H9 (cell line): ENCODE measurements around the gene ZBTB43. TPM values are rescaled to one million over a fixed set of nuclear protein-coding genes. Genes with fewer than 3 reads are reported as not detected.

Experiments used
- DNase-seq: peaks from one replicate; pipeline ENCODE4 v3.0.0-alpha.2; 2017
- H2AFZ ChIP-seq: one replicate; pipeline ENCODE4 v1.6.1; 2013; ENCODE audit warnings: mild to moderate bottlenecking, low read length, control low read depth, moderate library complexity
- H2AK5ac ChIP-seq: 2 replicates; pipeline ENCODE4 v1.6.1; 2013; ENCODE audit warnings: low read length, control low read depth, mixed read lengths; ENCODE audit not compliant: insufficient read length
- H2BK120ac ChIP-seq: one replicate; pipeline ENCODE4 v1.6.1; 2013; ENCODE audit warnings: low read depth, mild to moderate bottlenecking, low read length, control low read depth, inconsistent platforms; ENCODE audit not compliant: poor library complexity, severe bottlenecking
- H2BK12ac ChIP-seq: 2 replicates; pipeline ENCODE4 v1.6.1; 2013; ENCODE audit warnings: low read length, control low read depth, mixed read lengths, low read depth; ENCODE audit not compliant: insufficient read length
- H2BK15ac ChIP-seq: 2 replicates; pipeline ENCODE4 v1.6.1; 2013; ENCODE audit warnings: low read depth, low read length, control low read depth
- H2BK20ac ChIP-seq: one replicate; pipeline ENCODE4 v1.6.1; 2013; ENCODE audit warnings: low read depth, mild to moderate bottlenecking, low read length, control low read depth, inconsistent platforms; ENCODE audit not compliant: poor library complexity, severe bottlenecking
- H2BK5ac ChIP-seq: 2 replicates; pipeline ENCODE4 v1.6.1; 2013; ENCODE audit warnings: low read length, control low read depth, mixed read lengths; ENCODE audit not compliant: insufficient read length
- H3K14ac ChIP-seq: 2 replicates; pipeline ENCODE4 v1.6.1; 2013; ENCODE audit warnings: low read length, control low read depth; ENCODE audit not compliant: insufficient read depth
- H3K18ac ChIP-seq: 2 replicates; pipeline ENCODE4 v1.6.1; 2013; ENCODE audit warnings: low read depth, mild to moderate bottlenecking, mixed read lengths, low read length, control low read depth; ENCODE audit not compliant: insufficient read length
- H3K23ac ChIP-seq: 2 replicates; pipeline ENCODE4 v1.6.1; 2013; ENCODE audit warnings: low read length, control low read depth, mixed read lengths, low read depth; ENCODE audit not compliant: insufficient read length
- H3K23me2 ChIP-seq: 2 replicates; pipeline ENCODE4 v1.6.1; 2013; ENCODE audit warnings: low read depth, mild to moderate bottlenecking, mixed read lengths, low read length, control low read depth; ENCODE audit not compliant: insufficient read length, poor library complexity, severe bottlenecking
- H3K27ac ChIP-seq: 2 replicates; pipeline ENCODE4 v1.5.1; 2013; ENCODE audit warnings: low read length, control low read depth, mixed read lengths, low read depth; ENCODE audit not compliant: insufficient read length
- H3K27me3 ChIP-seq: 2 replicates; pipeline ENCODE4 v1.6.1; 2013; ENCODE audit warnings: low read length, control low read depth, inconsistent platforms; ENCODE audit not compliant: insufficient read depth
- H3K4ac ChIP-seq: 2 replicates; pipeline ENCODE4 v1.6.1; 2013; ENCODE audit warnings: low read depth, mild to moderate bottlenecking, control low read depth, inconsistent platforms, low read length, moderate library complexity
- H3K4me1 ChIP-seq: 2 replicates; pipeline ENCODE4 v1.6.1; 2013; ENCODE audit warnings: low read length, control low read depth, inconsistent platforms; ENCODE audit not compliant: insufficient read depth
- H3K4me2 ChIP-seq: 2 replicates; pipeline ENCODE4 v1.6.1; 2013; ENCODE audit warnings: low read length, control low read depth, mixed read lengths; ENCODE audit not compliant: insufficient read length, insufficient read depth
- H3K56ac ChIP-seq: 2 replicates; pipeline ENCODE4 v1.6.1; 2013; ENCODE audit warnings: low read depth, mild to moderate bottlenecking, mixed read lengths, low read length, control low read depth; ENCODE audit not compliant: insufficient read length
- H3K79me1 ChIP-seq: 2 replicates; pipeline ENCODE4 v1.6.1; 2013; ENCODE audit warnings: low read depth, mild to moderate bottlenecking, moderate library complexity, low read length, control low read depth, inconsistent platforms; ENCODE audit not compliant: insufficient read depth, poor library complexity, severe bottlenecking
- H3K79me2 ChIP-seq: 2 replicates; pipeline ENCODE4 v1.6.1; 2013; ENCODE audit warnings: low read length, control low read depth, inconsistent platforms; ENCODE audit not compliant: insufficient read depth
- H3K9ac ChIP-seq: 2 replicates; pipeline ENCODE4 v1.6.1; 2013; ENCODE audit warnings: low read length, control low read depth, mixed read lengths; ENCODE audit not compliant: insufficient read length; ENCODE audit errors: extremely low read depth
- H3K9me3 ChIP-seq: one replicate; pipeline ENCODE4 v1.6.1; 2013; ENCODE audit warnings: low read depth, low read length, inconsistent platforms; ENCODE audit not compliant: control insufficient read depth
- H3T11ph ChIP-seq: one replicate; pipeline ENCODE4 v1.6.1; 2013; ENCODE audit warnings: mild to moderate bottlenecking, low read length, control low read depth, inconsistent platforms
- H4K20me1 ChIP-seq: one replicate; pipeline ENCODE4 v1.6.1; 2013; ENCODE audit not compliant: control insufficient read depth, insufficient read length, insufficient read depth
- H4K5ac ChIP-seq: 2 replicates; pipeline ENCODE4 v1.6.1; 2013; ENCODE audit warnings: low read depth, mild to moderate bottlenecking, mixed read lengths, low read length, control low read depth; ENCODE audit not compliant: insufficient read length
- H4K8ac ChIP-seq: replicated peaks from 2 replicates; pipeline ENCODE4 v1.6.1; 2013; ENCODE audit warnings: low read length, control low read depth, mixed read lengths, low read depth; ENCODE audit not compliant: insufficient read length
- H4K91ac ChIP-seq: 2 replicates; pipeline ENCODE4 v1.6.1; 2013; ENCODE audit warnings: low read depth, mild to moderate bottlenecking, moderate library complexity, mixed read lengths, low read length, control low read depth; ENCODE audit not compliant: insufficient read length
- H3K27ac Mint-ChIP-seq, 3 experiments: 2 replicates in 2 of 3; 3 replicates in 1 of 3; pipeline ENCODE4 v1.8.0; 2020 to 2021; ENCODE audit warnings: mixed read lengths in 3 of 3, mild to moderate bottlenecking in 1 of 3, moderate library complexity in 1 of 3
- H3K27me3 Mint-ChIP-seq: 2 replicates; pipeline ENCODE4 v1.8.0; 2021; ENCODE audit warnings: low read depth, mild to moderate bottlenecking, moderate library complexity, mixed read lengths
- H3K36me3 Mint-ChIP-seq, 3 experiments: 2 replicates in 2 of 3; 3 replicates in 1 of 3; pipeline ENCODE4 v1.8.0; 2020 to 2021; ENCODE audit warnings: low read depth in 3 of 3, mixed read lengths in 3 of 3; ENCODE audit not compliant: insufficient read depth in 1 of 3
- H3K4me1 Mint-ChIP-seq, 2 experiments: 2 replicates each; pipeline ENCODE4 v1.8.0; 2020; ENCODE audit warnings: mixed read lengths in 2 of 2
- H3K4me3 Mint-ChIP-seq, 2 experiments: 2 replicates in 1 of 2; 3 replicates in 1 of 2; pipeline ENCODE4 v1.8.0; 2020 to 2021; ENCODE audit warnings: mild to moderate bottlenecking in 2 of 2, mixed read lengths in 2 of 2, moderate library complexity in 1 of 2
- H3K9me3 Mint-ChIP-seq, 2 experiments: 2 replicates in 1 of 2; 3 replicates in 1 of 2; pipeline ENCODE4 v1.8.0; 2020; ENCODE audit warnings: mild to moderate bottlenecking in 2 of 2, mixed read lengths in 2 of 2, moderate library complexity in 1 of 2
- WGBS: extraction: QIAGEN DNeasy Blood & Tissue Kit; methylation state at CpG from one replicate; pipeline ENCODE4 v1.1.7; 2013; ENCODE audit warnings: missing lambda C conversion rate, low lambda C conversion rate, mixed read lengths; ENCODE audit not compliant: insufficient read length; ENCODE audit errors: extremely low coverage; 5-methylcytosine and 5-hydroxymethylcytosine counted together
- total RNA-seq: library from RNA; stranded (reverse); gene quantifications from 2 replicates; pipeline ENCODE4 v1.2.1, GENCODE V29; 2021
- TF ChIP-seq, protein P1 (sequence below): fragments of 200-600 bp; sonication (generic); conservative IDR thresholded peaks from 3 replicates; pipeline ENCODE4 v1.8.0; 2021; ENCODE audit warnings: antibody characterized with exemption, mild to moderate bottlenecking

ZBTB43 gene
- total RNA-seq, 1 experiment from 2014 or later: 15.7 TPM

DNA sequence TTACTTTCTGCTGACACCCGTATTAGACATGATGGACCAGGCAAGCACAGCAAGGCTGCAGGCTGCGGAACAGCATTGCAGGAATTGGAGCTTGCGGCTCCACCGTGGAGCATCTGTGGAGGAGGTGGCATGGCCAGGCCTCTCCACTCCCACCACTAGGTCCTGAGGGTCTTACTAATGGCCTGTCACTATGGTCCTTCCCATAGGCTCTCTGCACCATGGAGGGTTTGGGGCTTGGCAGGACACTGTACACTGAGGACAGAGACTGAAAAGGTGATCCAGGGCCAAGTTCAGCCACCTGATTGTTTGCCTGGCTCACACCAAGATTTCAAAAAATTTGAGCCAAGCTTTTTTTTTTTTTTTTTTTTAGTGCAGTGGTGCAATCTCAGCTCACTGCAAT lies 14.3 kb upstream of the ZBTB43 start:
- Histone ChIP-seq H3T11ph (no peak overlapping the region), H2AFZ (no peak overlapping the region), H3K18ac (no peak overlapping the region), H2BK12ac (no peak overlapping the region), H3K4me1 (no peaks in the 10 kb centered on the region), H2AK5ac (no peak overlapping the region), H4K20me1 (no peaks in the 10 kb centered on the region), H2BK15ac (no peak overlapping the region), H3K9me3 (no peaks in the 10 kb centered on the region), H2BK20ac (no peak overlapping the region), H3K4ac (no peak overlapping the region), H3K23ac (no peak overlapping the region), H3K79me1 (no peaks in the 10 kb centered on the region), H4K8ac (no peak overlapping the region), H2BK120ac (no peak overlapping the region), H3K4me2 (no peak overlapping the region), H2BK5ac (no peak overlapping the region), H3K9ac (no peak overlapping the region), H4K91ac (no peak overlapping the region), H3K27ac (no peak overlapping the region), H3K79me2 (no peaks in the 10 kb centered on the region), H3K14ac (no peak overlapping the region), H3K27me3 (no peaks in the 10 kb centered on the region), H3K56ac (no peak overlapping the region), H4K5ac (no peak overlapping the region), H3K23me2 (no peaks in the 10 kb centered on the region)
- Mint-ChIP-seq H3K27me3 (peaks cover 59% of the 10 kb centered on the region), H3K36me3 (no peaks in the 10 kb centered on the region), H3K4me3 (no peak overlapping the region), H3K27ac (no peak overlapping the region), H3K9me3 (peaks cover 0 to 2% of the 10 kb centered on the region in 2 experiments; a peak in 1 of 5 replicates), H3K4me1 (no peaks in the 10 kb centered on the region; a peak in 1 of 4 replicates)
- WGBS: no CpG with 5 or more reads among the region's 4 CpGs
- TF ChIP-seq, protein P1, sequence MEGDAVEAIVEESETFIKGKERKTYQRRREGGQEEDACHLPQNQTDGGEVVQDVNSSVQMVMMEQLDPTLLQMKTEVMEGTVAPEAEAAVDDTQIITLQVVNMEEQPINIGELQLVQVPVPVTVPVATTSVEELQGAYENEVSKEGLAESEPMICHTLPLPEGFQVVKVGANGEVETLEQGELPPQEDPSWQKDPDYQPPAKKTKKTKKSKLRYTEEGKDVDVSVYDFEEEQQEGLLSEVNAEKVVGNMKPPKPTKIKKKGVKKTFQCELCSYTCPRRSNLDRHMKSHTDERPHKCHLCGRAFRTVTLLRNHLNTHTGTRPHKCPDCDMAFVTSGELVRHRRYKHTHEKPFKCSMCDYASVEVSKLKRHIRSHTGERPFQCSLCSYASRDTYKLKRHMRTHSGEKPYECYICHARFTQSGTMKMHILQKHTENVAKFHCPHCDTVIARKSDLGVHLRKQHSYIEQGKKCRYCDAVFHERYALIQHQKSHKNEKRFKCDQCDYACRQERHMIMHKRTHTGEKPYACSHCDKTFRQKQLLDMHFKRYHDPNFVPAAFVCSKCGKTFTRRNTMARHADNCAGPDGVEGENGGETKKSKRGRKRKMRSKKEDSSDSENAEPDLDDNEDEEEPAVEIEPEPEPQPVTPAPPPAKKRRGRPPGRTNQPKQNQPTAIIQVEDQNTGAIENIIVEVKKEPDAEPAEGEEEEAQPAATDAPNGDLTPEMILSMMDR: no peak
- DNase-seq: no peak
